Effector memory CD8-positive, alpha-beta T cell (primary cell): Measurements from ENCODE around the gene PCCA.
A peak's percentile ranks its signal among the peaks of the same experiment; 100 is the strongest.

Source experiments
- ATAC-seq: fragments of 150-1000 bp; cut with Tn5 transposase; replicated peaks from 2 replicates; pipeline ENCODE4 v1.10.0; 2021; ENCODE audit warnings: mild to moderate bottlenecking, moderate library complexity
- DNase-seq, 3 experiments: peaks; one replicate each; pipeline ENCODE4 v3.0.0; 2021
- H3K27ac Mint-ChIP-seq, 2 donors: one replicate each; pipeline ENCODE4 v1.8.0; 2022; ENCODE audit warnings: mild to moderate bottlenecking in 2 of 2, mixed read lengths in 2 of 2, moderate library complexity in 2 of 2
- H3K27me3 Mint-ChIP-seq, 2 donors: one replicate each; pipeline ENCODE4 v1.8.0; 2022; ENCODE audit warnings: mixed read lengths in 2 of 2
- H3K36me3 Mint-ChIP-seq: one replicate; pipeline ENCODE4 v1.8.0; 2022; ENCODE audit warnings: mild to moderate bottlenecking, moderate library complexity, mixed read lengths; ENCODE audit not compliant: insufficient read depth
- H3K4me1 Mint-ChIP-seq, 2 donors: one replicate each; pipeline ENCODE4 v1.8.0; 2022; ENCODE audit warnings: low read depth in 2 of 2, mixed read lengths in 2 of 2
- H3K4me3 Mint-ChIP-seq, 2 donors: one replicate each; pipeline ENCODE4 v1.8.0; 2022; ENCODE audit warnings: mild to moderate bottlenecking in 2 of 2, mixed read lengths in 2 of 2, moderate library complexity in 2 of 2
- H3K9me3 Mint-ChIP-seq, 2 donors: one replicate each; pipeline ENCODE4 v1.8.0; 2022; ENCODE audit warnings: mixed read lengths in 2 of 2

The PCCA gene

DNA sequence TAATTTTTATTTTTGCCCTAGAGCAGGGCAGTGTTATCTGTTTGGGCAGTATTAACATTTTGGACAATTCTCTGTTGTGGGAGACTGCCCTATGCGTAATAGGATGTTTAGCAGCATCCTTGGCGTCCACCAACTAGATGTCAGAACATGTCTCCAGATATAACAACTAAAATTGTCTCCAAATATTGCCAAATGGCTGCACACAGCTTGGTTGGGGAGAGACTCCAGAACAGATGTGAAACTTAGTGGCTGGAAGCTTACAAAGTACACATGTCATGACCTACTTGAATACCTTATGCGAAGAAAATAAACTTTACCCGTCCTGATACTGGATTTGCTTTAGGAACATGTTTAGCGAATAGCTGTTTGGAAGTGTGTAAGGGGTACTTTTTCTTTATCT lies 376.7 kb downstream of the PCCA start:
- Mint-ChIP-seq H3K27me3 (no peaks in the 10 kb centered on the region), H3K9me3 (no peaks in the 10 kb centered on the region), H3K36me3 (no peaks in the 10 kb centered on the region), H3K27ac (no peak overlapping the region), H3K4me3 (no peak overlapping the region), H3K4me1 (peaks cover 3 to 15% of the 10 kb centered on the region in 2 donors)
- ATAC-seq: no peak
- no peak for DNase-seq

DNA sequence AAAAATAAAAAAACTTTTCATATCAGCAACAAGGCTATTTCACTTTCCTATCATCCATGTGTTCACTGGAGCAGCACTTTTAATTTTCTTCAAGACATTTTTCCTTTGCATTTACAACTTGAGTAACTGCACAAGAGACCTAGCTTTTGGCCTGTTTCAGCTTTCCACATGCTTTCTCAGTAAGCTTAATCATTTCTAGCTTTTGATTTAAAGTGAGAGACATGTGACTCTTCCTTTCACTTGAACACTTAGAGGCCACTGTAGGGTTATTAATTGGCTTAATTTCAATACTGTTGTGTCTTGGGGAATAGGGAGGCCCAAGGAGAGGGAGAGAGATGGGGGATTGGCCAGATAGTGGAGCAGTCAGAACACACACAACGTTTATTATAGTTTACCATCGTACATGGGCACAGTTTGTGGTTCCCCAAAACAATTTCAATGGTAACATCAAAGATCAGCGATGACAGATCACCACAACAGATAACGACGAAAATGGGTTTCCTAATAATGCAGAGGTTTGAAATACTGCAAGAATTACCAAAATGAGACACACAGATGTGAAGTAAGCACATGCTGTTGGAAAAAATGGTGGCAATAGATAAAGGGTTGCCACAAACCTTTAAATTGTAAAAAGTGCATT lies 382.1 kb downstream of the PCCA start:
- H3K27ac Mint-ChIP-seq: peak overlapping the region; percentile 27 to 59
- no peak for ATAC-seq
- H3K27me3 Mint-ChIP-seq: no peaks in the 10 kb centered on the region

DNA sequence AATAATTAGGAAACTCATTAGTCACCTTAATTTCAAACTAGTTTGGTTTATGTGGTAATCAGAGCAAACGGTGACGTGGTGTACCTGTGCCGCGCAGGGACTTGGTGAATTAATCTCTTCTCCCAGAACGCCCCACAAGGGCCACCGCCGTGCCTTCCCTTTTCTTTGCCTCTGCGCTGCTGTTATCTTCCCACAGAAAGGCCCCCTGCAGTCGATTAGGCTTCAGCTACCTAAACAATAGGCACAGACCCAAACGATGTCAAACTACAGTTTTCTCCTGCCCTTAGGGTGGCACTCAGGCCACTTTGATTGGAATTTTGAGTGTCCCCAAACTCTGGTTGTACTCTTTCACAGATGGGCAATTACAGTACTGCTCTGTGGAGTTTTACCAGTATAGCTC lies 384.2 kb downstream of the PCCA start:
- H3K9me3 Mint-ChIP-seq: no peaks in the 10 kb centered on the region
- H3K4me1 Mint-ChIP-seq: peaks cover 10 to 14% of the 10 kb centered on the region in 2 donors

More for the DNA sequence above, 382.1 kb downstream of the PCCA start:
- H3K4me3 Mint-ChIP-seq: peak overlapping the region; percentile 4 to 30
- H3K4me1 Mint-ChIP-seq: peaks cover 10 to 14% of the 10 kb centered on the region in 2 donors
- H3K36me3 Mint-ChIP-seq: no peaks in the 10 kb centered on the region
- H3K9me3 Mint-ChIP-seq: no peaks in the 10 kb centered on the region
- DNase-seq: no peak

DNA sequence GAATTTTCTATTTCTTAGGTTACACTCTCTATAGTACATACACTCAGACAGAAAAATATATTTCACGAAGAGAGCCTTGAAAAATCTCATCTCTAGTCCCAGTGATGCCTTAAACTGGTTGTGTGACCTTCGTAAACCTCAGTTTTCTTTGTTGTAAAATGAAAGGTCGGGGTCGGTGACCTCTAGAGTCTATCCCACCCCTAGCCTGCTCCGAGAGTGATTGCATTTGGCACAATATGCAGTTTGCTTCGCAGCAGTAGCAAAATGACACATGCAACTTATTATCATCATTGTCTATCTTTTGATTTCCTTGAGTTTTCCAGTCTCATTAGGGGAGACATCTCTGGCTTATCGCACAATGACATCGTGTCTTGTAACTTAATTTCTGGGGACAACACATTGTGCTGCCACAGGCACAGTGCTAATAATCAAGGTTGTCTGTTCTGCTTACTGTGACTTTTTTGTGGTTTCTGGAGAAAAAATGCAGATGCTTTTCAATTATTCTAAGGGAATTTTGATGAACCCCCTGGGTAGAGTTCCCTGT lies 384.7 kb downstream of the PCCA start:
- H3K27ac Mint-ChIP-seq: no peak overlapping the region
- H3K4me3 Mint-ChIP-seq: no peak overlapping the region
- ATAC-seq (no peak), DNase-seq (no peak)
- no peaks in the 10 kb centered on the region for H3K9me3 Mint-ChIP-seq
- no peaks in the 10 kb centered on the region for H3K27me3 Mint-ChIP-seq
- peaks cover 10 to 14% of the 10 kb centered on the region in 2 donors for H3K4me1 Mint-ChIP-seq
- H3K36me3 Mint-ChIP-seq: peaks cover 3% of the 10 kb centered on the region

More for the DNA sequence above, 384.2 kb downstream of the PCCA start:
- DNase-seq: no peak
- Mint-ChIP-seq H3K36me3 (peaks cover 3% of the 10 kb centered on the region), H3K4me3 (no peak overlapping the region), H3K27me3 (no peaks in the 10 kb centered on the region), H3K27ac (no peak overlapping the region)
- ATAC-seq: no peak

DNA sequence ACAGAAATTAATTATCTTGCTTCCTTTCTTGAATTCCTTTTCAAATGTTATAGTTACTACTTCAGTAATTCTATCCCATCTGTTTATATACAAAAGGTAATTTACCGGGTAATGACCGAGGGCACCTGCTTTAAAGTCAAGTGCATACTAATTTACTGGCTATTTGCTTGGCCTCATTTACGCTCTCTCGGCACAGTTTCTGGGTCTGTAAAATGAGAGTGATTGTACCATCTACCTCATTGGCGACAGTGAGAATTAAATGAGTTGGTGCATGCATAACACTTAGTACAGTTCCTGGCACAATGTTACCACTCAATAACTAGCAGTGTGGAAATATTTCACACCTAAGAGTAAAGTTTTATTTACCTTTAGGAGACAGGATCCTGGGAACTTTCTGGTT lies 388.1 kb downstream of the PCCA start:
- DNase-seq: no peak
- no peaks in the 10 kb centered on the region for H3K27me3 Mint-ChIP-seq
- ATAC-seq: no peak
- peaks cover under 1 to 1% of the 10 kb centered on the region in 2 donors for H3K4me1 Mint-ChIP-seq
- no peak overlapping the region for H3K27ac Mint-ChIP-seq
- no peak overlapping the region for H3K4me3 Mint-ChIP-seq
- H3K9me3 Mint-ChIP-seq: no peaks in the 10 kb centered on the region
- H3K36me3 Mint-ChIP-seq: peaks cover 3% of the 10 kb centered on the region

DNA sequence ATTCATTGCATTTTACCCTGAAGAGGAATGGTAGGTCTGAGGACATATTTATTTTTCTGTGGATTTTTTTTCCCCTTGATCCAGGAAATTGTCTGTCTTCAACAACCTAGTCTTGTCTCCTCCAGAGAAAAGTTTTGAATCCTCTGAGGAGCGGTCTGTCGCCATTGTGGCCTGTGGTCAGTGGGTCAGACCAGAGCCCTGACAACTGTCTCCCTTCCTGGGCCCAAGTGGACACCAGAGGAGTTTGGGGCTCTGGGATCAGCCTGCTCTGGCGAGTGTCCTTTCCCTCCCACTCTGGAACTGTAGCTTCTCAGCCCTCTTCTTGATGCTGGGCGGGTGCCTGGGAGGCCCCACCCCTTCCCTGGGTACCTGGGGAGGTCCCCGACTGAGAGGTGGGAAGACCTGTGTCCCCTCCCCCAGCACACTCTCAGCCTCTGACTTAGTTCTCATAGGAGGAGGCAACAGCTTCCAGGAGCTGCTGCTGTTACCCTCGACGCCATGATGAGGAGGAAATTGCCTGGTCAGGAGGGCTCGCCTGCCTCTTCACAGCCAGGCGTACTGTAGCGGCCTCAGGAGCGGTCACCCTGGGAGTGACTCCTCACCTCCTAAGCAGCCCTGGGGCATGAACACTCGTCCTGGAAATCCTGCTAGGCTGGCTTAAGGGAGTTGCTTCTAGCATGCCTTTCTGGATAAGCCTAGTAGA lies 389.4 kb downstream of the PCCA start:
- no peak overlapping the region for H3K4me3 Mint-ChIP-seq
- DNase-seq: no peak
- no peaks in the 10 kb centered on the region for H3K27me3 Mint-ChIP-seq
- H3K9me3 Mint-ChIP-seq: no peaks in the 10 kb centered on the region
- H3K4me1 Mint-ChIP-seq: peaks cover 5 to 7% of the 10 kb centered on the region in 2 donors
- H3K36me3 Mint-ChIP-seq: peaks cover 3% of the 10 kb centered on the region
- no peak overlapping the region for H3K27ac Mint-ChIP-seq
- ATAC-seq: no peak

DNA sequence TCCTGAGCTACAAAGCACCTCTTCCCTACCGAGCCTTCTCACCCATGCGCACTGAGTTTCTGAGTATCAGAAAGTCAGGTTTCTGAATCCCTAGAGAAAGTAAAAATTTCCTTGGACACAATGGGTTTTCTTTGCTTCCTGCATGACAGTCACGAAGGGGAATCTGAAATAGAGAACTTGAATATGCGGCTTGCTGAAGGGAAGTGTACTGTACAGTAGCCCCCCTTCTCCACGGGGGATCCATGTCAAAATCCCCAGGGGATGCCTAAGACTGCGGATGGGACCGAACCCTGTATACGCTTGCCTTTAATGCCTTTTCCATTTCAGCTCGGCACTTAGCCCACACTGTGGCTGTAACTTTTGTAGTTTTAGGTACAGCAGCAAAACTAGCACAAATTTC lies 391.8 kb downstream of the PCCA start:
- no peak overlapping the region for H3K27ac Mint-ChIP-seq
- peaks cover 24 to 28% of the 10 kb centered on the region in 2 donors for H3K4me1 Mint-ChIP-seq
- DNase-seq: no peak
- peaks cover 3% of the 10 kb centered on the region for H3K36me3 Mint-ChIP-seq
- no peak overlapping the region for H3K4me3 Mint-ChIP-seq
- H3K9me3 Mint-ChIP-seq: no peaks in the 10 kb centered on the region
- no peaks in the 10 kb centered on the region for H3K27me3 Mint-ChIP-seq
- no peak for ATAC-seq

DNA sequence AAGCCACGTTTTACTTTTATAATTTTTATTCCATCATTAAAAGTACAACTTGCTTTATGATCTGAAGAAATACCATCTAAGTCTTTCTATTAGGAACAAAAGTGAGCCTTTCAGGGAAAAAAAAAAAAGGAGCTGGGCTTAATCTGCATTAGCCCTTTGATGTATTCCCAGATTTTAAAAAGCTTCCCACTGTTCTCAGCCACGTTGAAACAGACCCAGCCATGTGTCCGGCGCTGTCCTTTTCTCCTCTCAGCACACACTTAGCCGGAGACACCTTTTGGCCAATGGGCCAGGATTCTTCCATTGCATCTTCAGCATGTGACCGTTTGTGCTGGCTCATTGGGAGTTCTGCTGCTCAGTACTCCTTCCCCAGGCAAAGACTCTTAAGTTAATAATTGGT lies 394.2 kb downstream of the PCCA start:
- no peak for ATAC-seq
- Mint-ChIP-seq H3K27ac (peak overlapping the region; percentile 47 to 62), H3K9me3 (no peaks in the 10 kb centered on the region), H3K4me3 (peak overlapping the region in 1 of 2 donors; percentile 59), H3K4me1 (peaks cover 27 to 33% of the 10 kb centered on the region in 2 donors), H3K27me3 (no peaks in the 10 kb centered on the region), H3K36me3 (no peaks in the 10 kb centered on the region)
- DNase-seq: no peak

DNA sequence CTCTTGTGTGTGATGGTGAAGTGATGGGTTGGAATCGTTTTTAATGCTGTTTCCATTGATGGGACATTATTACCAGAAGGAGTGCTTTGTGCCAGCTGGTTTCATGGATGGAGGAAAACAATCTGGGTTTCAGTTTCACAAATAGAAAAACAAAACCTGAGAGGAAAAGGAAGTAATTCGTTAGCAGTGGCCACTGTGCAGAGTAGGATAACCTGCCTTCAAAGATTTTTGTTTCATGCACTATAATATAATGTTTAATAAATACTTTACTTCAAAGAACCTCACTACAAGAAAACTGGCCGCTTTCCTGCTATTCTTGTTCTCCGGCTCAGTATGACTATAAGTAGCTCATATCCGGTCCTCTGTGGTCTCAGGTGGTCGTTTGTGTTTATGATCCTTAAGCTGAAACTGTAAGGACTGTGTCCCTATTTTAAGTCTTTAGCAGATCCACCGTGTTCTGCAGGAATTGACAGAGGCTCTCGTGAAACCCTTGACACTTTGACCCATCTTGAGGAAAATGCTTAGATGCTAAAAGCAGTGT lies 395.0 kb downstream of the PCCA start:
- no peaks in the 10 kb centered on the region for H3K27me3 Mint-ChIP-seq
- peaks cover 27 to 33% of the 10 kb centered on the region in 2 donors for H3K4me1 Mint-ChIP-seq
- no peaks in the 10 kb centered on the region for H3K9me3 Mint-ChIP-seq
- DNase-seq: no peak
- H3K4me3 Mint-ChIP-seq: peak overlapping the region; percentile 59 to 68
- ATAC-seq: no peak
- H3K27ac Mint-ChIP-seq: peak overlapping the region; percentile 89 to 92
- H3K36me3 Mint-ChIP-seq: no peaks in the 10 kb centered on the region

DNA sequence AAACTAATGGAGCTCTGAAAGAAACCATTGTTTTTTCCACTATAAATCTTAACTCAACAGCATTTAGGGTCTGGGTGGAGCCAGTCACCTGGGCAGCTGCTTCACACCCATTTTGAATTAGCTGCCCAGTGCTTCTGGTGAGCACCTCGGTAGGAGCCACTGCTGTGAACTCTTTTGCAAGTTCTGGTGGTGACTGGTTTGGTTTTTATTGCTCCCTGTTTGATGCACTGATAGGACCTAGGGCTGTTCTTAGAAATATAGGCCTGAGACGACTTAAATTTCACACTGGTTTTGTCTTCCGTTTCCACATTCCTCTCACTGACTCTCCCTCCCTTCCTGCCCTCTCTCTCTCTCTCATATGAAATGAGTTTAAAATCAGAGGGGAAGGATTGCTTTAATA lies 395.8 kb downstream of the PCCA start:
- ATAC-seq (peak; percentile 72), DNase-seq (no peak)
- peak overlapping the region; percentile 89 to 92 for H3K27ac Mint-ChIP-seq
- H3K4me1 Mint-ChIP-seq: peaks cover 27 to 33% of the 10 kb centered on the region in 2 donors
- H3K4me3 Mint-ChIP-seq: peak overlapping the region; percentile 59 to 68
- H3K9me3 Mint-ChIP-seq: no peaks in the 10 kb centered on the region
- H3K27me3 Mint-ChIP-seq: no peaks in the 10 kb centered on the region
- H3K36me3 Mint-ChIP-seq: no peaks in the 10 kb centered on the region

DNA sequence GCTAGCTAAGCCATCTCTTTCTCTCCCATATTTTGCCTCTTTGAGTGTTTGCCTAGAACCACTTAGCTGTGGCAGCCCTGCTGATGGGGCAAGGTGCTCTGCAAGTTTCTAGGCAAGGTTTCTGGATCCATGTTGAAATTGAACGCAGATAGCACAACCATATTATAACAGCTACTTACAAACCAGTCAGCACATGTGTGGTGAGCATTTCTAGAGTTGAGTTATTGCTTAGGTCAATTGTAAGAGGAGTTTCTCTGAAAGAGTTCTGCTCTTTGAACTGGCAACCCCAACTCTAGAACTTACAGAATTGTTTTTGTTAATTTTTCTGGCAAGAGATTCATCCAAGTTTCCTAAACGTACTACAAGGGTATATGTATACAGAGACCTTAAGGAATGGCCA lies 396.4 kb downstream of the PCCA start:
- Mint-ChIP-seq H3K27me3 (no peaks in the 10 kb centered on the region), H3K4me1 (peaks cover 27 to 33% of the 10 kb centered on the region in 2 donors), H3K4me3 (peak overlapping the region; percentile 59 to 68), H3K27ac (peak overlapping the region; percentile 89 to 92), H3K9me3 (no peaks in the 10 kb centered on the region), H3K36me3 (no peaks in the 10 kb centered on the region)
- ATAC-seq (no peak), DNase-seq (no peak)

DNA sequence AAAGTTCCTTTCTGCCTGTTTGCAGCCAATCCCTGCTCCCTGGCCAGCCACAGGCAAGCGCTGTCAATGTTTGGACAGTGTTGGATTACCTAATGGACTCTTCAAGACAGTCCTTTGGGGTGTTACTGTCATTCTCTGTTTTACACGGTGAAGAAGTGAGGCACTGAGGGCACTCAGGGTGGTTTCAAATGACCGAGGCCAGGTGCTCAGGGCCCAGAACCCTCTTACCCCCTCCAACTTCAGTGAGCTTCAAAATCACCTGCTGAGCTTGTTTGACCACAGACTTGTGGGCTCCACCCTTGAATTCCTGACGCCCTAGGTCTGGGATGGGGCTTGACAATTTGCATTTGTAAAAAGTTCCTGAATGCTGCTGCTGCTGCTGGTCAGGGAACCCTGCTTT lies 401.8 kb downstream of the PCCA start:
- no peaks in the 10 kb centered on the region for H3K27me3 Mint-ChIP-seq
- H3K9me3 Mint-ChIP-seq: no peaks in the 10 kb centered on the region
- H3K4me1 Mint-ChIP-seq: peaks cover 3 to 5% of the 10 kb centered on the region in 2 donors
- H3K36me3 Mint-ChIP-seq: no peaks in the 10 kb centered on the region
- ATAC-seq (no peak), DNase-seq (no peak)
- H3K4me3 Mint-ChIP-seq: no peak overlapping the region
- H3K27ac Mint-ChIP-seq: no peak overlapping the region

DNA sequence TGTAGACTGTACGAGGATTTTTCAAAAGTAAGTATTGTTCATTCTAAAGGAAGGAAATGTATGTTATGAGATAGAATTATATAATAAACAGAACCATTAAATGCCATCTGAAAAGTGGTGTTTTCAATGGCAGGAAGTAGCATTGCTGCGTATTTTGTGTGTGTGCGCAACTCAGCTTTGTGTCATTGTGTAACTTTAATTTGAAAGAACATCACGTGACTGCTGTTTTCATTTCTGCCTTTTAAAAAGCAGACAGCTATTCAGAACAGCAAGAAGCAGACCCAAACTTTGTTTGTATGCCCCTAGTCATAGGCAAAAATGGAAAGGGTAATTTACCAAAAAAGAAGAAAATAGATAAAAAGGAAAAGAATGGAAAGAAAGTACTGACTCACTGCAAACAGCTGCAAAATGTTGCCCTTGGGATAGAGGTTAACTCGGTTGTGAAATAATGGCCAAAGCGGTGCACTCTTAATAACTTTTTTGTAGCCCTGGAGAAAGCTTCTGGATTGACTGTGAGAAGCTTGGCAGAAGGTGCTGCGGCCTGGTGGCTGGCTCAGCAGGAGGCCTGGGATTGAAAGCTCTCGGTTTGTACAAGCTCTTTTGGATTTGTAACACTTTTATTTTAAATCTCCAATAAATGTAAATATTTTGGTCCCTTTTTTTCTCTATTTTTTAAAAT lies 402.4 kb downstream of the PCCA start:
- Mint-ChIP-seq H3K4me1 (no peaks in the 10 kb centered on the region), H3K27ac (no peak overlapping the region), H3K27me3 (no peaks in the 10 kb centered on the region), H3K9me3 (no peaks in the 10 kb centered on the region), H3K36me3 (no peaks in the 10 kb centered on the region), H3K4me3 (no peak overlapping the region)
- no peak for ATAC-seq
- DNase-seq: no peak
